NCI-H345 (cell line): ENCODE data around the gene LUZP1.
"Not testable (repeated sequence)": the region's sequence is repeated elsewhere in the genome, so short reads cannot be mapped to it uniquely, and the experiment has no call there.

Source experiments
- DNase-seq: peaks from one replicate; lab custom pipeline; 2025; lab: John Stamatoyannopoulos, UW

LUZP1 gene

GRCh38 chr1:23168445-23169194 is at the start of gene LUZP1:
Gene LUZP1, minus strand, starts transcription at chr1:23168856.
- DNase-seq, result peak; percentile 73

GRCh38 chr1:23217421-23218115 is 48.9 kb upstream of the LUZP1 start, which contains the start of gene HTR1D:
Gene HTR1D, minus strand, starts transcription at chr1:23217502. Its CDS starts 23,283 bp downstream, at chr1:23194219.
- peak; percentile 25 for DNase-seq

- DNase-seq, result peak; percentile 18
These were observed 48.2 kb upstream of the LUZP1 start for GRCh38 chr1:23216771-23217420.

- no peak for DNase-seq
These were observed 47.2 kb upstream of the LUZP1 start for GRCh38 chr1:23215751-23216449.

GRCh38 chr1:23215291-23215690 is 46.6 kb upstream of the LUZP1 start:
- no peak for DNase-seq

- no peak for DNase-seq
These were observed 46.0 kb upstream of the LUZP1 start for GRCh38 chr1:23214640-23215039.

GRCh38 chr1:23211955-23212354 is 43.3 kb upstream of the LUZP1 start:
- no peak for DNase-seq

- no peak for DNase-seq
These were observed 42.3 kb upstream of the LUZP1 start for GRCh38 chr1:23210963-23211362.

GRCh38 chr1:23210351-23210785 is 41.7 kb upstream of the LUZP1 start:
- DNase-seq, result no peak

- DNase-seq, result no peak
These were observed 41.1 kb upstream of the LUZP1 start for GRCh38 chr1:23209770-23210169.

- no peak for DNase-seq
These were observed 39.9 kb upstream of the LUZP1 start for GRCh38 chr1:23208527-23208926.

- DNase-seq, result not testable (repeated sequence)
These were observed 39.1 kb upstream of the LUZP1 start for GRCh38 chr1:23207733-23208132.

- DNase-seq, result peak; percentile 8
These were observed 33.6 kb upstream of the LUZP1 start for GRCh38 chr1:23202263-23202749.

GRCh38 chr1:23200883-23201282 is 32.2 kb upstream of the LUZP1 start:
- no peak for DNase-seq

- no peak for DNase-seq
These were observed 29.7 kb upstream of the LUZP1 start for GRCh38 chr1:23198373-23198772.

- DNase-seq, result no peak
These were observed 28.1 kb upstream of the LUZP1 start for GRCh38 chr1:23196627-23197328.

- no peak for DNase-seq
These were observed 25.7 kb upstream of the LUZP1 start for GRCh38 chr1:23194119-23194984.

- no peak for DNase-seq
These were observed 24.9 kb upstream of the LUZP1 start for GRCh38 chr1:23193391-23194118.

GRCh38 chr1:23191199-23191598 is 22.5 kb upstream of the LUZP1 start:
- DNase-seq, result no peak
